Natural killer cell (primary cell): ENCODE results near the gene GOT1. TPM values are rescaled to one million over a fixed set of nuclear protein-coding genes. Genes with fewer than 3 reads are reported as not detected.

Source experiments
- ATAC-seq, 3 donors: fragments of 150-1000 bp in 2 of 3; fragments of 200-7000 bp in 1 of 3; cut with Tn5 transposase; 1 replicate in 1 of 3; 2 replicates in 2 of 3; pipeline ENCODE4 v1.10.0; 2021; ENCODE audit warnings: mild to moderate bottlenecking in 2 of 3, moderate library complexity in 2 of 3
- DNase-seq, 2 donors: peaks; one replicate each; pipeline versions ENCODE4 v3.0.0 to v3.0.0-alpha.2; 2013 to 2021; ENCODE audit warnings: mixed read lengths in 1 of 2
- H3K27ac ChIP-seq: one replicate; pipeline ENCODE4 v1.5.1; 2013; ENCODE audit warnings: mild to moderate bottlenecking, low read length
- H3K27me3 ChIP-seq: one replicate; pipeline ENCODE4 v1.6.1; 2013; ENCODE audit warnings: low read length; ENCODE audit not compliant: control insufficient read depth, insufficient read depth
- H3K36me3 ChIP-seq: one replicate; pipeline ENCODE4 v1.6.1; 2013; ENCODE audit warnings: low read length; ENCODE audit not compliant: control insufficient read depth, insufficient read depth
- H3K4me1 ChIP-seq: one replicate; pipeline ENCODE4 v1.6.1; 2013; ENCODE audit warnings: low read length; ENCODE audit not compliant: control insufficient read depth, insufficient read depth
- H3K4me3 ChIP-seq: one replicate; pipeline ENCODE4 v1.5.1; 2013; ENCODE audit warnings: low read length
- H3K9me3 ChIP-seq: one replicate; pipeline ENCODE4 v1.6.1; 2013; ENCODE audit warnings: low read length; ENCODE audit not compliant: control insufficient read depth, insufficient read depth
- H3K27ac Mint-ChIP-seq, 2 donors: one replicate each; pipeline ENCODE4 v1.8.0; 2022; ENCODE audit warnings: mild to moderate bottlenecking in 2 of 2, mixed read lengths in 2 of 2, moderate library complexity in 1 of 2
- H3K27me3 Mint-ChIP-seq, 2 donors: one replicate each; pipeline ENCODE4 v1.8.0; 2022; ENCODE audit warnings: low read depth in 2 of 2, mixed read lengths in 2 of 2
- H3K36me3 Mint-ChIP-seq: one replicate; pipeline ENCODE4 v1.8.0; 2022; ENCODE audit warnings: mixed read lengths
- H3K4me1 Mint-ChIP-seq, 2 donors: one replicate each; pipeline ENCODE4 v1.8.0; 2022; ENCODE audit warnings: mixed read lengths in 2 of 2
- H3K4me3 Mint-ChIP-seq: one replicate; pipeline ENCODE4 v1.8.0; 2022; ENCODE audit warnings: mild to moderate bottlenecking, moderate library complexity, mixed read lengths
- H3K9me3 Mint-ChIP-seq, 2 donors: one replicate each; pipeline ENCODE4 v1.8.0; 2022; ENCODE audit warnings: mixed read lengths in 2 of 2
- WGBS: methylation state at CpG from one replicate; pipeline ENCODE4 v1.1.7; 2013; ENCODE audit warnings: missing lambda C conversion rate; ENCODE audit not compliant: insufficient coverage; 5-methylcytosine and 5-hydroxymethylcytosine counted together
- intact Hi-C: fragments of 100-400 bp; cut with micrococcal nuclease; formaldehyde crosslinking; loops from one replicate; pipeline ENCODE4 v1.14.2; 2022
- total RNA-seq, 4 donors: library from RNA; stranded (reverse); fragments of 120-200 nt in 1 of 4; gene quantifications; one replicate each; pipeline versions ENCODE4 v1.2.3 to v1.2.4, GENCODE V29; 2013 to 2022
- TF ChIP-seq, protein P1 (sequence below): fragments of 200-600 bp; IDR thresholded peaks from one replicate; pipeline ENCODE4 v1.8.0; 2022; ENCODE audit warnings: antibody characterized with exemption

The GOT1 gene
- total RNA-seq, 3 donors from 2014 or later (not counting 1 experiment from before 2014, with no cell fraction given) = 8.5 to 15.1 (median 8.5) TPM

DNA sequence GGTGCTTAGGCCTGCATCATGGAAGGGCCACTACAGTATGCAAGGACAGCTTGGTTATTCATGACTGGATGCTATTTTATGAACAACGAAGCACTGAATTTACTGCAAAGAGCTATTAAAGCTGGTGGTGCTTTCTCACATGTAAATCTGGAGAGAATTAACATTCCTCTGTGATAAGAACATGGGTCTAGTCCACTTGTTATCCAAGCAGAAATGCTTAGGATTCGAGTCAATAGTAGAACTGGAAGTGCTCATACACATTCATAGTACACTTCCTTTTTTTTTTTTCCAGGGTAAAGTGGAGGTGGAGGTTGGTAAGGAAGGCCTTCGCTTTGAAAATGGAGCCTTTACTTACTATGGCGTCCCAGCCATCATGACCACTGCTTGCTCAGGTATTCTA lies 66.3 kb downstream of the GOT1 start:
- intact Hi-C loops = no loop called here
- Mint-ChIP-seq H3K4me3 (no peak overlapping the region), H3K36me3 (no peaks in the 10 kb centered on the region), H3K27me3 (peaks cover 0 to 20% of the 10 kb centered on the region in 2 donors), H3K4me1 (no peaks in the 10 kb centered on the region), H3K9me3 (no peaks in the 10 kb centered on the region), H3K27ac (no peak overlapping the region)
- Histone ChIP-seq H3K36me3 (no peaks in the 10 kb centered on the region), H3K4me1 (no peaks in the 10 kb centered on the region), H3K4me3 (no peak overlapping the region), H3K27ac (no peak overlapping the region), H3K9me3 (no peaks in the 10 kb centered on the region), H3K27me3 (no peaks in the 10 kb centered on the region)
- DNase-seq (no peak), ATAC-seq (no peak)
- 94% methylated on average over 3 of the region's 4 CpGs for WGBS
- TF ChIP-seq, protein P1, sequence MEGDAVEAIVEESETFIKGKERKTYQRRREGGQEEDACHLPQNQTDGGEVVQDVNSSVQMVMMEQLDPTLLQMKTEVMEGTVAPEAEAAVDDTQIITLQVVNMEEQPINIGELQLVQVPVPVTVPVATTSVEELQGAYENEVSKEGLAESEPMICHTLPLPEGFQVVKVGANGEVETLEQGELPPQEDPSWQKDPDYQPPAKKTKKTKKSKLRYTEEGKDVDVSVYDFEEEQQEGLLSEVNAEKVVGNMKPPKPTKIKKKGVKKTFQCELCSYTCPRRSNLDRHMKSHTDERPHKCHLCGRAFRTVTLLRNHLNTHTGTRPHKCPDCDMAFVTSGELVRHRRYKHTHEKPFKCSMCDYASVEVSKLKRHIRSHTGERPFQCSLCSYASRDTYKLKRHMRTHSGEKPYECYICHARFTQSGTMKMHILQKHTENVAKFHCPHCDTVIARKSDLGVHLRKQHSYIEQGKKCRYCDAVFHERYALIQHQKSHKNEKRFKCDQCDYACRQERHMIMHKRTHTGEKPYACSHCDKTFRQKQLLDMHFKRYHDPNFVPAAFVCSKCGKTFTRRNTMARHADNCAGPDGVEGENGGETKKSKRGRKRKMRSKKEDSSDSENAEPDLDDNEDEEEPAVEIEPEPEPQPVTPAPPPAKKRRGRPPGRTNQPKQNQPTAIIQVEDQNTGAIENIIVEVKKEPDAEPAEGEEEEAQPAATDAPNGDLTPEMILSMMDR = no peak

DNA sequence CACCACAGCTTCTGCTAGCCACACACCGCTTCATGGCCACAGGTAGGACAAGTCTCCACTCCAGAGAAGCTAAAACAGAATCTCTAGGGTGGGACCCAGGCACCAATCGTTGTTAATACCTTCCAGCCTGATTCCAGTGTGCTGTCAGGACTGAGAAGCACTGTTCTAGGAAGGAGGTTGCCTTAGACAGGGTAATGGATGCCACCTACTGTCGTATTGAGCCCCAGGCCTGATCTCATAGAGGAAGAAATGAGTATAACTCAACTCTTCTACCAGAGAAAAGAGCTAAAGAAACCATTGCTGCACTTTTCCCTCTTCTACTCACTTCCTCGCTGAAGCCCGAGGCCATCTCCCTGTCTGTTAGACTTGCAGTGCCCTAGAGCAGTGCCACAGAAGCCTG lies 69.5 kb downstream of the GOT1 start:
- Mint-ChIP-seq H3K27ac (no peak overlapping the region), H3K27me3 (peaks cover 3 to 7% of the 10 kb centered on the region in 2 donors), H3K4me3 (no peak overlapping the region), H3K9me3 (no peaks in the 10 kb centered on the region), H3K36me3 (no peaks in the 10 kb centered on the region), H3K4me1 (peaks cover 0 to 5% of the 10 kb centered on the region in 2 donors)
- intact Hi-C loops = no loop called here
- no peak for ATAC-seq
- Histone ChIP-seq H3K36me3 (no peaks in the 10 kb centered on the region), H3K9me3 (no peaks in the 10 kb centered on the region), H3K4me3 (no peak overlapping the region), H3K27ac (no peak overlapping the region), H3K27me3 (no peaks in the 10 kb centered on the region), H3K4me1 (no peaks in the 10 kb centered on the region)
- DNase-seq = no peak
- 86% methylated on average over 4 of the region's 5 CpGs for WGBS
- TF ChIP-seq, protein P1 = no peak

DNA sequence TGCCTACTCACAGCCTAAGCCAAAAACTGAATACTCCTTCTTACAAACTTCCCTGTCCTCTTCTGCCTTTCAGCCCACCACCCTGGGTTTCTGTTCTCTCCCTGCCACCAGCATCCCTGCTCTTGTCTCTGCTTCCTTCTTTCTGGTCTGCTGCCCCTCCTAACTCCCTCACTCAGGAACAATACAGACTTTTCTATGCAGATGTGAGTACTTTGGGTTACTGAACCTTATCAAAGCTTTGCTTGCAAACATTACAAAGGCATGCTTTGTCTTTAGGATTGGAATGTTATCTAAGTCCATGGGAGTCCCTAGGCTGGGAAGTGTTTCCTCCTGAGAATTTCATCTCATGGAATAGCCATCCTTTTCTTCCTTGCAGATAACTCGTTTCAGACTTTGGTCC lies 72.3 kb downstream of the GOT1 start:
- peaks cover 3% of the 10 kb centered on the region for H3K27me3 ChIP-seq
- no peaks in the 10 kb centered on the region for H3K4me1 ChIP-seq
- Mint-ChIP-seq H3K9me3 (no peaks in the 10 kb centered on the region), H3K4me3 (no peak overlapping the region), H3K27ac (no peak overlapping the region), H3K27me3 (peaks cover 5 to 10% of the 10 kb centered on the region in 2 donors), H3K4me1 (peaks cover 0 to 5% of the 10 kb centered on the region in 2 donors), H3K36me3 (no peaks in the 10 kb centered on the region)
- no peak for ATAC-seq
- intact Hi-C loops = no loop called here
- no peaks in the 10 kb centered on the region for H3K9me3 ChIP-seq
- H3K36me3 ChIP-seq = no peaks in the 10 kb centered on the region
- no peak overlapping the region for H3K27ac ChIP-seq
- H3K4me3 ChIP-seq = no peak overlapping the region
- no peak for DNase-seq
- 78% methylated on average over 1 of the region's 1 CpG for WGBS
- TF ChIP-seq, protein P1 = no peak

DNA sequence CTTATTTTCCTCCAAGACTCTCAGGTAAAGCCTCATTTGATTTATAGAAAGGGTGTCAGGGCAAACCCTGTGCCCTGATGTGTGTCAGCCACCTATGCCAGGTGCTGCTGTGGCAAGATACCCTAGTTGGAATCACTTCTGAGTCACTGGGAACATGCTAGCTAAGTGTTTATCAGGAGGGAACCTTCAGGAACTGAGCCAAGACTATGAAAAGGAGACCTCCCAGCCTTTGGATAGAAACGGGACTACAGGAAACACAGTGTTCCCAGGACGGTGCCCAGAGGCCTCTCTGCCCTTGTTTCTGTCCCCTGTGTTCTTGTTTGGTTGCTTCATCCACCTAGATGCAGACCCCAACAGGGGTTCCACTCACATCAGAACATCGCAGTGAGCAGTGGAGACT lies 72.7 kb downstream of the GOT1 start:
- 90% methylated on average over 3 of the region's 3 CpGs for WGBS
- Mint-ChIP-seq H3K36me3 (no peaks in the 10 kb centered on the region), H3K4me1 (peaks cover 0 to 5% of the 10 kb centered on the region in 2 donors)

More for the DNA sequence above, 72.7 kb downstream of the GOT1 start:
- intact Hi-C loops = no loop called here
- H3K36me3 ChIP-seq = no peaks in the 10 kb centered on the region
- Mint-ChIP-seq H3K4me3 (no peak overlapping the region), H3K27ac (no peak overlapping the region), H3K27me3 (peaks cover 8 to 10% of the 10 kb centered on the region in 2 donors), H3K9me3 (no peaks in the 10 kb centered on the region)
- no peak for ATAC-seq
- H3K27ac ChIP-seq = no peak overlapping the region
- no peak overlapping the region for H3K4me3 ChIP-seq
- H3K9me3 ChIP-seq = no peaks in the 10 kb centered on the region
- peaks cover 3% of the 10 kb centered on the region for H3K27me3 ChIP-seq
- no peak for DNase-seq
- H3K4me1 ChIP-seq = no peaks in the 10 kb centered on the region
- TF ChIP-seq, protein P1 = no peak
